HG02981 (cell line): Measurements from ENCODE around the gene ST6GAL1.

ENCODE experiments used
- ATAC-seq: cut with Tn5 transposase; IDR thresholded peaks from one replicate; pipeline ENCODE4 v1.9.1; 2021; ENCODE audit warnings: mild to moderate bottlenecking, moderate library complexity; ENCODE audit not compliant: unreplicated experiment

ST6GAL1 gene

GRCh38 chr3:186915806-186916796, 14.2 kb upstream of the ST6GAL1 start:
- ATAC-seq = no peak

GRCh38 chr3:186917512-186918312, 12.6 kb upstream of the ST6GAL1 start:
- no peak for ATAC-seq

- no peak for ATAC-seq
Measured at GRCh38 chr3:186920301-186920700, 10.0 kb upstream of the ST6GAL1 start.

DNA sequence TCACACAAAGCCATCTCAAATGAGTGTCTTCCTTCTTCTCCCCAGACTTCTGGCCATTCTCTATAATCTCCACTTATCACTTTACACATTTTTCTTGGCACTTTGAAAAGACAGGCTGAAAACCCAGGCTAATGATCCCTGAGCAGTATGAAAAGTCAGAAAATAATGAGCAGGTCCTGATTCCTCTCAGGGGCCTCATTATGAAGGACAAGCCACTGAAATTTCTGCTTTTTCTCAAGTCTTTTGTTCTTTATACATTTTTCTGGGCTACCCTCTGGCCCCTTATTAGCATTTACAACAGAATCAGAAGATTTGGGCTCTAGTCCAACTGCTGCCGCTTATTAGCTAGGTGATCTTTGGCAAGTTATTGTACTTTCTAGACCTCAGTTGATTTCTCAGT, 9.5 kb upstream of the ST6GAL1 start:
- no peak for ATAC-seq

GRCh38 chr3:186921578-186921977, 8.7 kb upstream of the ST6GAL1 start:
- ATAC-seq = no peak

DNA sequence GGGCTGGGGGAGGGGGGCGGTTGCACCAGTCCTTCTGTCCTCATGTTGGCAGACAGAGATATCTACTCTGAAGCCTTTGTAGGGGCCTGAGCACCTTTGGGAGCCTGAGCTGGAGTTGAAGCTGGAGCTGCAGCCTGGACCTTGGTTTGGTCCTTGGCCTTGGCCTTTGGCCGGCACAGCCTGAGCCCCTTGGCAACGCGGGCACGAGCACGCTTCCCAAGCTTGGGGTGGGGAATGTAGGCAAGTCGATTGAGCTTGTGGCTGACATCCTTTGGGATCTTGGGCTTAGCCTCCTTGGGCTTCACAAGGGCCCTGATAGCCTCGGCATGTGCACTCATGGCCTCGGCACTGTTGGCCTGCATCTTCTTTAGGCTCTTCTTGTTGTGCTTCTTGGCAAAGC, 8.1 kb upstream of the ST6GAL1 start:
- ATAC-seq = no peak

DNA sequence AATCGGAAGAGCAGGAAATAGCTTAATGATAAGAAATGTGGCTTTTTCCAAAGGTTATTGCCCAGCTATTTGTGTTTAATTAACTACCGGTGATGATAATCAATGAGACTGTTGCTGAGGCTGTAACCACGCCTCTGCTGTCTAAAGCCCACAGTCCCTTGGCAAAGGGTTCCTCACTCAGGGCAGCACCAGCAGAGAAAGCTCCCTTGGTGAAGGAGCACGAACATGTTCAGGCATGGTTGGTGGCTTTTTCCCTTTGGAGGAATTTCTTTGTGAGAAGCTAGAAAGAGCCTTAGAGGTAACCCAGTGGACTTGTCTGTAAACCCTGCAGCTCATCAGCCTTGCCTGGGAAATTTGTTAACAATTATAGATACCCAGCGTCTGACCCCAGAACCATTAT, 7.5 kb upstream of the ST6GAL1 start:
- ATAC-seq = no peak

- ATAC-seq = no peak
Measured at GRCh38 chr3:186923241-186923640, 7.1 kb upstream of the ST6GAL1 start.

DNA sequence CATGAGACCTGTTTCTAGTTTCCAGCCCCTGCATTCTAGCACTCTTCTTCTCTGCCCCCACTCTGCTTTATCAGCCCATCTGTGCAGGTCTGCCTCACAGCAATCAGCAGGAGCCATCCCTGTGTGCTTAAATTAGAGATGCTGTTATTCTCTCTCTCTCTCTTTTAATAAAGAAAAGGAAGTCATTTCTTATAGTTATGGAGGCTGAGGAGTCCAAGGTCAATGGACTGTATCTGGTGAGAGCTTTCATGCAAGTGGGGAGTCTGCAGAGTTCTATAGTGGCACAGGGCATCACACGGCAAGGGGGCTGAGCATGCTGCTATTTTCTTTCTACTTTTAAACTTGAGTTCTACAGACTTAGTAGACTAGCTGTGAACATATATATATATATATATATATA, 4.5 kb upstream of the ST6GAL1 start:
- no peak for ATAC-seq

DNA sequence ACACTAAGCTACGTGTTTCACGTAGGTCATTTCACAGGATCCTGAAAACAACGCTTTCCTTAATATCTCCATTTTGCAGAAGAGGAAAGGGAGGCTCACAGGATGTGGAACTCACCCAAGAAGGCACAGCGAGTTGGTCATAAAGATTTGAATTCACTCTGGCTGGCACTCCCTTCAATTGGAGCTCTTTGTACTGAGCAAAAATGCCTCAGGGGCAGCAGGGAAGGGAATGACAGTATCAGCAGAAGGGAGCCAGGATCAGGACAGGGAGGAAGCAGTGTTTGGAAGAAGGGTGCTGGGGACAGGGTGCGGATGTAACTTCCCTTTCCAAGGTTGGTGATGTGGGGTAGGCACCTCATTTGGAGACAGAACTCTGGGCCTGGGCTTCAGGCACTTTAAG, 1.1 kb upstream of the ST6GAL1 start:
- ATAC-seq = no peak

GRCh38 chr3:186929685-186930084, 641 bp upstream of the ST6GAL1 start:
- no peak for ATAC-seq

- peak; percentile 72 for ATAC-seq
Measured at GRCh38 chr3:186930641-186931531, 560 bp downstream of the ST6GAL1 start.

DNA sequence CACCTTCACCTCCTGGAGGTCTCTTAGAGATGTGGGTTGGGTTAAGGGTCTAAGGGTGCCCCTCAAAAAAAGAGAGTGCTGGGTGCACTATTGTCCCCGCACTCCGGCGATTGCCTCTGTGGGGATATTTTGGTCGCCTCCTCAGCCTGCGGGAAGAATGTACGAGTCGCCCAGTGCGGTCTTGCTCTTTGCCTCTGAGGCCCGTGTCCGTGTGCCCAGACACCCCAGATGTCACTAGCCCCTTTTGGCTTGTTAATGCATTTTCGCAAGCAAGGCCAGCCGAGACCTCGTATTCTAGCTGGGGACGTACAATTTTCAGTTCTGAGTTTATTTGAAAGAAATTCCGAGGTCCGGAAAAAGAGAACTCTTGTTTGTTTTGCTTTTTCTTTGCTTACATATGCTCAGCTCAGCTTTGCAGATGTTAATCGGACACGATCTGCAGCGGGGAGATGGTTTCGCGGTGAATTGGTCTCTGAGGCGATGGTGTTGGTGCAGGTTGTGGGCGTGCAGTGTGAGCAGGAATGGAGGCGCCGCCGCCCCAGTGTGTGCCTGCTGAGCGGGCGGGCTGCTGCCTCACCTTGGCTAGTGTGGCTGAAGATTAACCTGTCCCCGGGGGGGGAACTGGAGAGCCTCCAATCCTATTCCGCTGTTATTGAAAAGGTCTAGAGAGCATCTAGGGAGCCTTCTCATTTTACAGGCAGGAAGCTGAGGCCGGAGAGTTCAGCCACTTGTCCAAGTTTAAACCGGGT, 1.4 kb downstream of the ST6GAL1 start:
- peak; percentile 11 for ATAC-seq

DNA sequence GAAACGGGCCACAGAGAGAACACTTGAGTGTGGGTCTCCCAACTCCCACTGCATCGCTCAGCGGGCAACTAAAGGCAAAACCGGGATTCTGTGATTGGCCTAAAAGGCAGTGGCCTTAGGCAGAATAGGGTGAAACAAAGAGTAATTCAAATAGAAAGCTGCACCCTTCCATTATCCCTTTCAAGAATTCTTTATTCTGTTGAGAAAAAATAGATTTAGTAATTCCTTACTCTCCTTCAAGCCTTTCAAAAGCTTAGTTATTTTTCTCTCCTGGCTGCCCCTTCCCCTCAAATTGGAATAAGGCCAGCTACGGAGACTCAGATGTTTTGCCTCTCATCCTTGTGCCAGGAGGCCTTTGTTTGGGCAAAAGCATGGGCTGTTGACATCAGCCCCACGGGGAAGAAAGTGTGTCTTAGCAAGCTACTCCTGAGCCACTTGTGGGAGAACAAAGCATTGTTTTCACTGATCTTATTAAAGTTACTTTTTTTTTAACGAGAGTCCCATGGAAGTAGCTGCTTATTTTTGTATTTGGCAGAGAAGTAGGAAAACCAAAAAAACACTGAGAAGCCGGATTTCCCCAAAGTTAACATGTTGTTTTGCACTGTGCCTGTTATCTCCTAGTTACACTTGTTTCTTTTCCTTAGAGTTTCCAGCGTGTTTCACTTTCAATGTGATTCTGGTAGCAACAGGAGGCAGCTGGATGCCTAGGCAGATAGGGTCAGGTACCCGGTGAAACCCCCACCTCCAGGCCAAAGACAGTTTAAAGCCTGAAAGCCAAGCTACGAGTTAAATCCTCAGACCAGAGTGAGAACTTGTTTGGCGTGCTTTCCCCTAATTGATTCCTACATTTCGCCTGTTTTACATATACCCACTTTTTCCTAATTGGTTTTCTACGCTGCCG, 2.2 kb downstream of the ST6GAL1 start:
- no peak for ATAC-seq

DNA sequence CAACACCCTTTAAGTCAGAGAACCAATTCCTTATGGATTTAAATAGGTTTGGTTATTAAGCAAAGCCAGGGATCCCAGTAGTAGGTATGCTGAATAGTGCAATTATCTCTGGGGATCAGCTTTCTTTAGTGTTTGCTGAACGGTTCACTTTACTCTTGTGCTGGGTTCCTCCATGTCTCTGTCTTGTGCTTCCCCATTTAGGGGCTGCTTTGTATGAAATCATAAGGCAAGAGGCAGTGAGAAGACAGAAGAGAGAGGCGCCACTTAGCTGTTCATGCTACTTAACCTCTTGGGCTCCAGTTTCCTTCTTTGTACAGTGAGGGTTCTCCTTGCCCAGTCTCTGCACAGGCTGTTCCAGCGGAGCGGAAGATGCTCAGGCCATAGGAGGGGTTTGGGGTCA, 3.5 kb downstream of the ST6GAL1 start:
- no peak for ATAC-seq

- ATAC-seq = no peak
Measured at GRCh38 chr3:186935133-186935532, 4.8 kb downstream of the ST6GAL1 start.

DNA sequence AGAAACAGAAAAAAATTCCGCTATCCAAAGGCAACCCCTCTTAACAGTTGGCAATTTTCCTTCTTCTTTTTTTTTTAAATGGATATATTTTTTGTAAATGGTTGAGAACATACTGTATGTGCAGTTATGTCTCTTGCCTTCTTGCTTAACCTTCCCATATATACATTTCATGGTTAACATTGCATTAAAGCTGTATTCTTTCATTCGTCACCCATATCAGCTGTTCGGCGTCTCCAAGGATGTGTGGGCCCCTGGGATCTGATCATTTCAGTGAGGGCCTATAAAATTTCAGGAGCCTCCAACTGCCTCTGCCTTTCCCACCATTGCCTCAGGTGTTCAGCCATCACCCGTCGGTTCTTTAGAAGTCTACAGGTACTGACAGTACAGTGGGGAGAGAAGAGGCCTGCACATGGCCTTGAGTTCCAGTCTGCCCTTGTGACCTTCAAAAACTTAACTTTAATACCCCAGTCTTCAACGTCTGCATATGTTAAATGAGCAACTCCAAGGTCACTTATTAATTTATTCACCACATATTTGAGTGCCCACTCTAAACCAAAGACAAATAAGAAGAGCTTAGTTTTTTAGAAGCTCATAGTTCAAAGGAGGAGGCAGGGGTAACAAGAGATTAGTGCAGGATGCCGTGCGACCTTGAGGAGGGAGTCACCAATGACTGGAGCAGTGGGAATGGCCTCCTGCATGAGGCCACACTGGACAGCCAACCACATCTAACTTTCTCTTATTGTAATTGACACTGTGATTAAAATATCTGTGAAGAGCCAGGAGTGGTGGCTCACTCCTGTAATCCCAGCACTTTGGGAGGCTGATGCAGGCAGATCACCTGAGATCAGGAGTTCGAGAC, 6.9 kb downstream of the ST6GAL1 start:
- ATAC-seq = no peak

GRCh38 chr3:186938716-186939115, 8.4 kb downstream of the ST6GAL1 start:
- no peak for ATAC-seq
